Stimulated activated CD8-positive, alpha-beta memory T cell treated with anti-CD3 and anti-CD28 coated beads, Interleukin-15, amount 100 ng/mL, for 48 hours (primary cell): ENCODE data around the gene SMIM23.

Experiments
- DNase-seq, 2 donors: peaks; one replicate each; pipeline ENCODE4 v3.0.0-alpha.2; 2020; ENCODE audit warnings: low read depth in 2 of 2

The SMIM23 gene

DNA sequence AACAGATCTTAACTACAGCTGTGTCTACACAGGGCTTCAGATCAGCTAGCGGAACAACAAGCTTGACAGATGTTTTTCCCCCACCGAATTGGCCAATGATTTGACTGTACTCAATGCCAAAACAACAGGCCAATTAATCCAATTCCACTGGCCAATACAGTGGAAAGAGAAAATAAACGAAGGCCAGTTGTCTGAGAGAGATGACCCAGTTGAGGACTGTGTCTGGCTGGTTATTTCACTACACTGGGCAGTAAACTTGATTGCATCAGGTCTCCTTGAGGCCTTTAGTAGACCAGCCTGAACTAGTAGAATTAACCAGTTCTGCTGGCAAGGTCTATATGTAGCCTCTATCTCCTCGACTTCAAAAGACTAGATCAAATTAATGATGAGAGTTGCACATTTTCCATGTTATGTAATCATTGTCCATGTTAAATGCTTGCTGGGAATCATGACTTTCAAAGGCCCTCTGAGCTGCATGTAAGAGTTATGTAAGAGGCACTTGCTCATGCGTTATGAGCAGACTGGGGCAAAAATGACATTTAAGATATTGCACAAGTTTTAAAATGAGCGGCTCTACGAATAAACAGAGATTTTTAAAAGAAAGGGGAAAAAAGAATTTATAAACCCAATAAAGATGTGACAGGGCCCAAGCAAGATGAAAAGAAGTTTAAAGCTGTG is 28.3 kb downstream of the SMIM23 start:
- no peak for DNase-seq

DNA sequence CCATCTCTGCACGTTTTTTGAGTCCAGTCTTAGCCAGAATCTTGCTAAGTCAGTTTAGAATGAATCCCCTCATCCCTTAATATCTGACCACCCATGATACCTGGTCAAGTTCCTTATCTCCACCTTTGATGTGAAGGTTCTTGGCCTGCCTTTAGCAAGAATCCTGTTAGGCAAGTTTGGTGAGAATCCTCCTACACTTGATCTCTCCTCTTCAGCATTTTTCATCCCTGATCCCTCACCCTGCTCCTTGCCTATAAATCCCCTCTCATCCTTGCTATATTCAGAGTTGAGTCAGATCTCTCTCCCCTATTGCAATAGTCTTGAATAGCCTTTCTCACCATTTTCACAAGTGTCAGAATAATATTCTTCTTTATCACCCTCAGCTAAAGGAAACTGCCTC is 31.0 kb downstream of the SMIM23 start:
- no peak for DNase-seq

DNA sequence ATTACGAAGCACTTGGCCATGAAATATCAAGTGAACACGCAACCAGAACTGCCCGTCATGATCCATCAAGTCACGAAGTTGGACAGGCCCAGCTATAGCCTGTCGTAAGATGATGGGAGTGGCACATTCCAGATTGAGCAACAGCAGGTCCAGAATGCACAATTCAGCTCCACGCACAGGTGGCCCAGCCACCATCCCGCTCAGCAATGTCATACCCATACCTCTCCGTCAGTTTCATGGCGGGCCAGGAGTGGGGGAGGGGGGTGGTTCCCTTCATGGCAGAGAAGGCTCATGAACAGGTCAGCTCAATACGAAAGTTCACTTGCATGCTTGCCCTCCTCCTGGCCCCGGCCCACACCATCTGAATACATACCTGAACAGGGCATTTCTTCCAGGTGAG is 34.9 kb downstream of the SMIM23 start:
- DNase-seq, result no peak

DNA sequence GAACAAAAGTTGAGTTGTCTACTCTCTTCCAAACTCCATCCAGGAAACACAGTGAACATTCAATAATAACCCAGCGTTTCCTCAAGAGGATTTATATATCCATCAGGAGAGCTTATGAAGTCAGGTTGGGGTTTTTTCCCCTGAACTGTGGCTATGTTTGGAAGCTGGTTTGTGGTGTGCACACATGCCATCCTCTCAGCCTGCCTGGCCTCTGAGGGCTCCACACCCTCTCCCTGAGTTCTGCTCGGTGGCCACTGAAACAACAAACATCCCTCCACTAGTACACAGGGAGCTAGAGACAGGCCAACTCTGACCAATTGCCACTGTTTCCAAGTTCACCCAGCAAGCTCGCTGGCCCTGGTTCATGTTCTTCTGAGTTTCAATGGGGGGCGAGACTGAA is 35.7 kb downstream of the SMIM23 start:
- DNase-seq, result no peak

DNA sequence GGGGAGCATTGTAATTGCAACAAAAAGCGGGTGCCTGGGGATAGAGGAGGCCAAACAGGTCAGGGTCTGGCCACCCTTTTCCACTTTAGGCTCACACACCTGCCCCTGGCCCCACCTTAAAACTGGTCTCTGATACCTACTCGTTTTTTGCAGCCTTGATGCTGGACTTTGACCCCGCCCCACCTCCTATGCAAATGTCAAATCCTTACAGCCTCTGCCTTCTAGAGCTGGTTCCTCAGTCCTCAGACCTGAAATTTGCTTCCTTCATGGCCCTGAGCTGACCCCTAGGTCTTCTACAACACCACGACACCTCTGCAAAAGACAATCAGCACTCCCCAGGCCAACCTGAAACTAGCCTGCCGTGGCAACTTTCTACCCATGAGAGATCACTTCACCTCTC is 37.7 kb downstream of the SMIM23 start:
- no peak for DNase-seq

DNA sequence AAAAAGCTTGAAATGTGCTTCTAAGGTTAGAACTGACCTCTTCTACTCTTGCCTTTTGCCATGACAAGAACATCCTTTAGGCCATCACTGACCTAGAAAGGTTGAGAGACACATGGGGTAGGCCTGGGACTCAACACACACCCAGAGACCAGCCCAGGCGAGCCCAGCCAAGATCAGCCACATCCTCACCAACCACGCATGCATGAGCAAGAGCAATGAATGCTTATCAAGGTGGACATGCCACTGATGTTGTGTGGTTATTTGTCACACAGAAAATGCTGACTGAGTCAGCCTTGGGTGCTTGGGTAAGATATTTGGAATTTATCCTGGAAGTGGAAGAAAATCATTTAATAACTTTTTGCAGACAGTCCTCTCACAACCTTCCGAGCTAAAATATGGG is 39.4 kb downstream of the SMIM23 start:
- no peak for DNase-seq

DNA sequence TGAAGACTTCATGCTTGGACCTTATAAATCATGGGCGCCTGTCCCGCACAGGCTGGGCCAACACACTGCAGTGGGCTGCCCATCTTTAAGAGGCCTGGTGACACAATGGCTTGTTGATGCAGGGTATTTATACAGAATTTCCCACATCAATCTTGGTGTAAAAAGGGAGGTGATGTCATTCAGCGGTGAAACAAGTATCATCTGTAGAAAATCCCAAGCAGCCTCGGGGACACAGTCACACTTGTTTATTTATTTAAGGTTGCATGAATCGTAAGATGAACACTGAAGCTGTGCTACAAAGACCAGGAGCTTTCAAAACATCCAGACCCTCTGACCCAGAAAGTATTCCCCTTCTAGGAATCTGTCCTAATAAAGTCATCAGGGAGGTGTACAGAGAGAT is 40.5 kb downstream of the SMIM23 start:
- no peak for DNase-seq

DNA sequence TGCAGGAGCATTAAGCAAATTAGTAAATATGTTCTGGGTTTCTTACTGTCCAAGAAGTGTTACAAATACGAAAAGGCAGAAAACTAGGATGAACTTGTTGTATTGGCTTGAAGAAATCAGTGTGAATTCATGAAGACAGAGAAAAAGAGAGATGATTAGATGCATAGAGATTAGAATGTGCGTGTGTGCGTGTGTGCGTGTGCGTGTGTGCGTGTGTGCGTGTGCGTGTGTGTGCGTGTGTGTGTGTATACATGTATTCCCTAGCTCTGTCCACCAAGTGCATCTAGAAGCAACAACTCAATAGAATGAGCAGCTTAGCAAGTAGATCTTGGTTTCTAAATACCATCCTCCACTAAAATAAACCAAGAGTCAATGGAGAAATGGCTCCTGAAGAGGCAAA is 41.5 kb downstream of the SMIM23 start:
- DNase-seq, result no peak

DNA sequence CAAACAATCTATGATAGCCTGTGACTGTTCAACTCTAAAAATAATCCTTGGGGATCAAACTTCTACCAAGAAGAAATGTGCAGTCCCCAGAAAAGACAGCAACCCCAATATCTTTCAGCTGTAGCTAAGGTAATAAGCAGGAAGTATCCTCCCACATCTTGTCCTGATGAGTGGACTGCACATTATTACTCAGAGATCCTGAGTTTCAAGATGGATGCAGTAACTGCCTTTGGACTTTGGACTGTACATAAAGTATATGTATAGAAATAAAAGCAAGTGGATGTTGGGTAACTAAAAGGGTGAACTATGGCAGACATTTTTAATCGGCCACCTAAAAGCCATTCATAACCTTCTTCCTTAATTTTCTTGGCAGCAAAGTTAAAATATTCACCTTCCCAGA is 45.1 kb downstream of the SMIM23 start:
- no peak for DNase-seq

DNA sequence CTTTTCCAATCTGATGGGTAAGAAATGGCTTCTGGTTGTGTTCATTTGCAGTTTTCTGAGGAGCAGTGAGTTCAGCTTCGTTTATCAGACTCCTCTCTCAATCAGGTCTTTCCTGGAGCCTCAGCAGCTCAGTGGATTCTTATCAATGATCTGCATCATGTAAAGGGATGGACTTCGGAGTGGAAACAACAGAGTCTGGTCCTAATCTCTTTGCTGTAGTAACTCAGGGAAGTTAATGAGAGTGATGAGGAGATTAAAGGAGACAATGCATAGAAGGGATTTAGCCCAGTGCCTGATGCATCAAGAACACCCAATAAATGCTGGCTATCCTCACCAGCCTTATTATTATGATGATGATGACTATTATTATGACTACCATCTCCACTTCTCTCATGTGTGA is 47.2 kb downstream of the SMIM23 start:
- no peak for DNase-seq

DNA sequence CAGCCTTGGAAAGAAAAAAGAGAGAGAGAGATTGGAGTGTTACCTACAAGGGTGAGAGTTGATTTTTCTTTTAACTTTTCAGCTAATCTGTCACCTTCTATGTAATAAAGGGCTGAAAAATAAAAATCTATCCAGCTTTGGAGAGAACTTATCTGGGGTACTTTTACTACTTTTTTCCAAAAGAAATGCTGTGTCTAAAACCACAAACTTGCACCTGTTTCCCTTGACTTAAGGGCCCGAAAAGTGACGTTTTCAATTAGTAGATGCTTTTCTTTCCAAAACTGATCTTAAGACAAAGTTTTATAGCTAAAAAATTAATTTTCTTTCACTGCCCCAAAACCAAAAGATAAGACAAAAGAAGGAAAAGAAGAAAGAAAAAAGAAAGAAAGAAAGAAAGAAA is 48.8 kb downstream of the SMIM23 start:
- no peak for DNase-seq

DNA sequence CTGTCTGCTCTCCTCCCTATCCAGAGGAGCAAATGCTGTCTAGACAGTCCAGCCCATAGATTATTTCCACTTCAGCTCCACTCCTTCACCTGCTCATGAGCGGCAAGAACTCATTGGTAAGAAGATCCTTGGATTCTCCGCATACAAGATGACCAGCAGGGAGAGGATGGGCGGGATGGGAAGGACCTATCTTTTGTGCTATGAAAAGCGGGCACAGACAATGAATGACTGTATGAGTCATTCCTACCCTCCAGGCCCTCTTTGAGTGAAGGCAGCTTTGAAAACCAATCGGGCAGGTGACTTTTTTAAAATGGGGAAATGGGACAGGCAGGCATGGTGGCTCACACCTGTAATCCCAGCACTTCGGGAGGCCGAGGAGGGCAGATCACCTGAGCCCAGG is 49.4 kb downstream of the SMIM23 start:
- DNase-seq, result no peak

DNA sequence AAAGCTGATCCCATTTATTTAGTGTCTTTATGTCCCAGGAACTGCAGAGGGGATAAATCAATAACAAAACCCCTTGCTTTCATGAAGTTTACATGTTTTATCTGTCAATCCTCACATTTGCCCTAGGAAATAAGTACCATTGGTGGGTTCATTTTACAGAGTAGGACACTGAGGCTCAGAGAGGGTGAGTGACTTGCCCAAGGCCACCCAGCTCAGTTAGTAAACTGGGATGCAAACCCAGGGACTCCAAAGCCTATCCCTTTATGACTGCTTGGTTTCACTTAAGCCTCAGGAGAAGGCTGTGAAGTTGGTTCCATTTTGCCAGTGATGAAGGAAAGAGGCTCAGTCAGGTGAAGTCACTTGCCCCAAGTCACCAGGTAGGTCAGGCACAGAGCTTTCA is 51.9 kb downstream of the SMIM23 start:
- no peak for DNase-seq

DNA sequence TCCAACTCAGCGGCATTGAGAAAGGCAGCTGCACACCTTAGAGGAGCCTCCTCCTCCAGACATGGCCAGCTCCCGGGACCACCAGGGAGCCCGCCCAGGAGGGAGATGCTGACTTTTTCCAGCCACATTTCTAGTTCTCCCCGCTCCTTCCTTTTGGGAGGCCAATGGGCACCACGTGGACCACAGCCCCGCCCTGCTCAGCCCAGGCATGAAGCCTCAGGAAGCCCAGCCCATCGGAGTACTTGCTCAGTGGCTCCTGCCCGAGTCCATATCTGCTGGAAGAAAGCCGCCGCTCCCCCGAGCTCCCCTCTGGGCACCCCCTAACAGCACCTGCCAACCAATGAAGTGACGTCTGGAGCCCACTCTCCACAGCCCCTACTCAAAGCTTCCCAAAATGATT is 52.4 kb downstream of the SMIM23 start:
- DNase-seq, result no peak

DNA sequence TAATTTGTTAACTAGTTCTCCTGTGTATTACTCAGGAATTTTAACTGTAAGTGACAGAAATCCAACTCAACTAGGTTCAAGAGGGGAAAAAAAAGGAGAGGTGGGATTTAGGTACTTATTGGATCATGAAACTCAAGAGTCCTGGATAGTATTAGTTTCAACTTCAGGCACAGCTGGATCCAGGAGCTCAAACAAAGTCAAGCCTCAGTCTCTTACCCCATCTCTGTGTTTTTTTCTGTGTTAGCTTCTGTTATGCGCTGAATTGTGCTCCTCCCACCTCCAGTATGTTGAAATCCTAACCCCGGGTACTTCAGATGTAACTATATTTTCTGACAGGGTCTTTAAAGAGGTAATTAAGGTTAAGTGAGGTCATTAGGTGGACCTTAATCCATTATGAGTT is 53.5 kb downstream of the SMIM23 start:
- no peak for DNase-seq

DNA sequence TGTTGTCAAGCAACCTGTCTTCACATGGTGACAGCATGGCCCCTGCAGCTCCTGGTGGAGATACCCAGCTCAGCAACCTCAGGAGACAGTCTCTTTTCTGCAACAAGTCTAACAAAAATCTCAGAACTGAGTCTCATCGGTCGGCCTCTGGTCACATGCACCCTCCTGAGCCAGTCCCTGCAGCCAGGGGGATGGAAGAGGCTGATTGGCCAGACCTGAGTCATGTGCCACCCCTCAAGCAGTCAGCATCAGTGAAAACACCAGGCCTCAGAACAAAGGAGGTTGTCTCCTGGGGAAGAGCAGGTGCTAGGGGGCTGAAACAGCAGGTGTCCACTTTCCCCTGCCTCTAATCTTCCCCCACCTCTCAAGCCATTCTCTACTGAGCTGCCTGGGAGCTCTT is 54.4 kb downstream of the SMIM23 start:
- no peak for DNase-seq
